Activated B cell treated with CpG ODN at 0.5 μM for 24 hours (primary cell): ENCODE results near the gene PACRG. TPM values are rescaled to one million over a fixed set of nuclear protein-coding genes. Genes with fewer than 3 reads are reported as not detected.

ENCODE experiments used
- ATAC-seq: fragments of 200-7000 bp; cut with Tn5 transposase; one replicate; pipeline ENCODE4 v1.10.0; 2021; ENCODE audit warnings: low read depth, mild to moderate bottlenecking, moderate library complexity
- CTCF ChIA-PET: fragments of 350-600 bp; sonication (Branson Sonifier 250); formaldehyde crosslinking; loops from one replicate; lab custom pipeline; 2021; ENCODE audit warnings: antibody characterized with exemption; lab: Charles Lee
- POLR2A ChIA-PET: fragments of 350-600 bp; sonication (Branson Sonifier 250); formaldehyde crosslinking; loops from one replicate; lab custom pipeline; 2021; ENCODE audit warnings: antibody characterized with exemption; lab: Charles Lee
- DNase-seq: peaks from one replicate; pipeline ENCODE4 v3.0.0; 2022
- H3K27ac Mint-ChIP-seq: one replicate; pipeline ENCODE4 v1.8.0; 2020; ENCODE audit warnings: mixed read lengths
- H3K27me3 Mint-ChIP-seq: one replicate; pipeline ENCODE4 v1.8.0; 2021; ENCODE audit warnings: mixed read lengths
- H3K36me3 Mint-ChIP-seq: one replicate; pipeline ENCODE4 v1.8.0; 2021; ENCODE audit warnings: low read depth, mixed read lengths
- H3K4me1 Mint-ChIP-seq: one replicate; pipeline ENCODE4 v1.8.0; 2021; ENCODE audit warnings: mixed read lengths
- H3K4me3 Mint-ChIP-seq: one replicate; pipeline ENCODE4 v1.8.0; 2020; ENCODE audit warnings: mild to moderate bottlenecking, mixed read lengths
- H3K9me3 Mint-ChIP-seq: one replicate; pipeline ENCODE4 v1.8.0; 2020; ENCODE audit warnings: mixed read lengths
- CTCF ChIP-seq: fragments of 200-600 bp; IDR thresholded peaks from one replicate; pipeline ENCODE4 v1.8.0; 2022; ENCODE audit warnings: antibody characterized with exemption, mild to moderate bottlenecking
- intact Hi-C: fragments of 100-400 bp; cut with micrococcal nuclease; formaldehyde crosslinking; loops from one replicate; pipeline ENCODE4 v1.15.1; 2024
- total RNA-seq: library from RNA; stranded (reverse); gene quantifications from 2 replicates; pipeline ENCODE4 v1.2.3, GENCODE V29; 2022

Gene PACRG
- total RNA-seq, 1 donor from 2014 or later = not detected

GRCh38 chr6:163288066-163288465 lies 560.3 kb downstream of the PACRG start:
- intact Hi-C loops = no loop called here
- Mint-ChIP-seq H3K36me3 (no peaks in the 10 kb centered on the region), H3K4me3 (no peak overlapping the region), H3K27ac (no peak overlapping the region), H3K27me3 (no peaks in the 10 kb centered on the region), H3K4me1 (no peaks in the 10 kb centered on the region), H3K9me3 (no peaks in the 10 kb centered on the region)
- no peak for ATAC-seq
- TF ChIP-seq CTCF = no peak
- DNase-seq = no peak
- POLR2A ChIA-PET = no interaction called here
- CTCF ChIA-PET = no interaction called here

GRCh38 chr6:163288915-163289314 lies 561.1 kb downstream of the PACRG start:
- ChIA-PET POLR2A (no interaction called here), CTCF (no interaction called here)
- intact Hi-C loops = no loop called here
- no peaks in the 10 kb centered on the region for H3K27me3 Mint-ChIP-seq
- H3K27ac Mint-ChIP-seq = no peak overlapping the region
- H3K4me1 Mint-ChIP-seq = no peaks in the 10 kb centered on the region
- DNase-seq = no peak
- H3K36me3 Mint-ChIP-seq = no peaks in the 10 kb centered on the region
- TF ChIP-seq CTCF = no peak
- no peak overlapping the region for H3K4me3 Mint-ChIP-seq
- no peak for ATAC-seq
- H3K9me3 Mint-ChIP-seq = no peaks in the 10 kb centered on the region

- no peak for TF ChIP-seq CTCF
- no peak overlapping the region for H3K4me3 Mint-ChIP-seq
- POLR2A ChIA-PET = no interaction called here
- CTCF ChIA-PET = no interaction called here
- no peaks in the 10 kb centered on the region for H3K9me3 Mint-ChIP-seq
- intact Hi-C loops = no loop called here
- DNase-seq (no peak), ATAC-seq (no peak)
- no peaks in the 10 kb centered on the region for H3K27me3 Mint-ChIP-seq
- no peak overlapping the region for H3K27ac Mint-ChIP-seq
- H3K36me3 Mint-ChIP-seq = no peaks in the 10 kb centered on the region
- H3K4me1 Mint-ChIP-seq = no peaks in the 10 kb centered on the region
Measured at GRCh38 chr6:163289447-163289846, 561.7 kb downstream of the PACRG start.

- no peak for TF ChIP-seq CTCF
- Mint-ChIP-seq H3K4me3 (no peak overlapping the region), H3K36me3 (no peaks in the 10 kb centered on the region), H3K9me3 (no peaks in the 10 kb centered on the region), H3K4me1 (no peaks in the 10 kb centered on the region), H3K27me3 (no peaks in the 10 kb centered on the region), H3K27ac (no peak overlapping the region)
- ATAC-seq (no peak), DNase-seq (no peak)
- intact Hi-C loops = no loop called here
- ChIA-PET POLR2A (no interaction called here), CTCF (no interaction called here)
Measured at GRCh38 chr6:163290545-163291274, 562.9 kb downstream of the PACRG start.

DNA sequence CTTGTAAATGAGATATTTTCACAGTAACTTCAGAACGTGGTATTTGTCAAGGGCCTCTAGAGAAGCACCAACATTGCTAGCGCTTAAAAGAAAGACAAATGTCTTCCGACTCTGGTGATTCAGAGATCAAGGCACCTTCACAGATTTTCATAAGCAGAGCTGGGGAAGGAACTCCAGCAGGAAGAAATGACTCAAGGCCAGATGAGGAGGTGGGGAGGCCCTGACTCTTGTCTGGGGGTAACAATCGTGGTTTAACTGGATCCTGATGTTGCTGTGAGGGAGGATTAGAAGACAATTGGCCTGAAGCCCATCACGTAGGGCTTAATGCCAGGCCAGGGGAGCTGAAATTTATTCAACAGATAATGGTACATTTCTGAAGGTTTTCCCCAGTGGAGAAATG lies 563.8 kb downstream of the PACRG start:
- ChIA-PET POLR2A (no interaction called here), CTCF (no interaction called here)
- no peak for ATAC-seq
- Mint-ChIP-seq H3K4me3 (no peak overlapping the region), H3K27me3 (no peaks in the 10 kb centered on the region), H3K9me3 (no peaks in the 10 kb centered on the region), H3K27ac (peak overlapping the region; percentile 10), H3K36me3 (no peaks in the 10 kb centered on the region), H3K4me1 (no peaks in the 10 kb centered on the region)
- intact Hi-C loops = no loop called here
- no peak for DNase-seq
- TF ChIP-seq CTCF = no peak
